Neuronal stem cell (in vitro differentiated cells): ENCODE measurements around the gene AATK.

Experiments used
- DNase-seq: peaks from one replicate; pipeline ENCODE4 v3.0.0-alpha.2; 2013; ENCODE audit warnings: low spot score
- H2AFZ ChIP-seq: one replicate; pipeline ENCODE4 v1.6.1; 2013; ENCODE audit warnings: mild to moderate bottlenecking, low read length, inconsistent platforms
- H2AK5ac ChIP-seq: 2 replicates; pipeline ENCODE4 v1.6.1; 2013; ENCODE audit warnings: low read depth, mild to moderate bottlenecking, inconsistent platforms, low read length, moderate library complexity, mixed read lengths
- H2BK120ac ChIP-seq: 2 replicates; pipeline ENCODE4 v1.6.1; 2013; ENCODE audit warnings: low read depth, mild to moderate bottlenecking, inconsistent platforms, low read length, moderate library complexity, mixed read lengths
- H2BK12ac ChIP-seq: one replicate; pipeline ENCODE4 v1.6.1; 2013; ENCODE audit warnings: low read length, inconsistent platforms
- H2BK15ac ChIP-seq: 2 replicates; pipeline ENCODE4 v1.6.1; 2013; ENCODE audit warnings: mild to moderate bottlenecking, low read length, inconsistent platforms, mixed read lengths
- H2BK5ac ChIP-seq: one replicate; pipeline ENCODE4 v1.6.1; 2013; ENCODE audit warnings: inconsistent platforms, mild to moderate bottlenecking, low read length, moderate library complexity
- H3K14ac ChIP-seq: one replicate; pipeline ENCODE4 v1.6.1; 2013; ENCODE audit warnings: low read length, inconsistent platforms
- H3K18ac ChIP-seq: 2 replicates; pipeline ENCODE4 v1.6.1; 2013; ENCODE audit warnings: low read length, inconsistent platforms
- H3K23ac ChIP-seq: 2 replicates; pipeline ENCODE4 v1.6.1; 2013; ENCODE audit warnings: low read depth, mild to moderate bottlenecking, mixed read lengths, low read length, inconsistent platforms; ENCODE audit not compliant: poor library complexity
- H3K27ac ChIP-seq: replicated peaks from 3 replicates; pipeline ENCODE4 v1.5.1; 2013; ENCODE audit warnings: low read length, inconsistent platforms
- H3K27me3 ChIP-seq, 3 experiments: 2 replicates each; pipeline ENCODE4 v1.6.1; 2013; ENCODE audit warnings: low read length in 3 of 3, mild to moderate bottlenecking in 2 of 3, inconsistent platforms in 1 of 3, low read depth in 1 of 3, mixed read lengths in 1 of 3, moderate library complexity in 1 of 3; ENCODE audit not compliant: control insufficient read depth in 3 of 3, insufficient read depth in 3 of 3
- H3K36me3 ChIP-seq, 2 donors: replicated peaks in 1 of 2; 2 replicates each; pipeline ENCODE4 v1.6.1; 2013; ENCODE audit warnings: low read length in 2 of 2; ENCODE audit not compliant: control insufficient read depth in 2 of 2, insufficient read depth in 2 of 2
- H3K4ac ChIP-seq: 2 replicates; pipeline ENCODE4 v1.6.1; 2013; ENCODE audit warnings: inconsistent platforms, mild to moderate bottlenecking, low read length, moderate library complexity
- H3K4me1 ChIP-seq, 2 donors: 1 replicate in 1 of 2; 2 replicates in 1 of 2; pipeline ENCODE4 v1.6.1; 2013; ENCODE audit warnings: low read length in 2 of 2, low read depth in 1 of 2; ENCODE audit not compliant: control insufficient read depth in 2 of 2, insufficient read depth in 1 of 2
- H3K4me2 ChIP-seq: one replicate; pipeline ENCODE4 v1.6.1; 2013; ENCODE audit warnings: mild to moderate bottlenecking, low read length, inconsistent platforms; ENCODE audit not compliant: insufficient read depth, poor library complexity, severe bottlenecking
- H3K4me3 ChIP-seq, 2 donors: 2 replicates each; pipeline ENCODE4 v1.5.1; 2013; ENCODE audit warnings: low read length in 2 of 2, mild to moderate bottlenecking in 2 of 2, inconsistent platforms in 1 of 2, moderate library complexity in 1 of 2
- H3K79me1 ChIP-seq: one replicate; pipeline ENCODE4 v1.6.1; 2013; ENCODE audit warnings: low read depth, mild to moderate bottlenecking, inconsistent platforms, low read length, moderate library complexity
- H3K9ac ChIP-seq: one replicate; pipeline ENCODE4 v1.6.1; 2013; ENCODE audit warnings: mild to moderate bottlenecking, low read depth, low read length, inconsistent platforms; ENCODE audit not compliant: poor library complexity
- H3K9me3 ChIP-seq, 2 donors: replicated peaks in 1 of 2; 2 replicates each; pipeline versions ENCODE3 to v1.6.1; 2013; ENCODE audit warnings: low read length in 2 of 2, mild to moderate bottlenecking in 2 of 2, inconsistent platforms in 1 of 2, low read depth in 1 of 2, mixed read lengths in 1 of 2, moderate library complexity in 1 of 2; ENCODE audit not compliant: control insufficient read depth in 2 of 2, insufficient read depth in 1 of 2
- H4K8ac ChIP-seq: one replicate; pipeline ENCODE4 v1.6.1; 2013; ENCODE audit warnings: low read depth, mild to moderate bottlenecking, inconsistent platforms, low read length, moderate library complexity
- H4K91ac ChIP-seq: one replicate; pipeline ENCODE4 v1.6.1; 2013; ENCODE audit warnings: low read length, low read depth, mild to moderate bottlenecking, inconsistent platforms; ENCODE audit not compliant: poor library complexity
- WGBS, 2 donors: extraction: QIAGEN DNeasy Blood & Tissue Kit; methylation state at CpG; one replicate each; pipeline ENCODE4 v1.1.7; 2013; ENCODE audit warnings: missing lambda C conversion rate in 2 of 2, mixed read lengths in 1 of 2; ENCODE audit not compliant: insufficient read length in 2 of 2, insufficient replicate concordance in 1 of 2; ENCODE audit errors: extremely low coverage in 2 of 2; 5-methylcytosine and 5-hydroxymethylcytosine counted together

Gene AATK

DNA sequence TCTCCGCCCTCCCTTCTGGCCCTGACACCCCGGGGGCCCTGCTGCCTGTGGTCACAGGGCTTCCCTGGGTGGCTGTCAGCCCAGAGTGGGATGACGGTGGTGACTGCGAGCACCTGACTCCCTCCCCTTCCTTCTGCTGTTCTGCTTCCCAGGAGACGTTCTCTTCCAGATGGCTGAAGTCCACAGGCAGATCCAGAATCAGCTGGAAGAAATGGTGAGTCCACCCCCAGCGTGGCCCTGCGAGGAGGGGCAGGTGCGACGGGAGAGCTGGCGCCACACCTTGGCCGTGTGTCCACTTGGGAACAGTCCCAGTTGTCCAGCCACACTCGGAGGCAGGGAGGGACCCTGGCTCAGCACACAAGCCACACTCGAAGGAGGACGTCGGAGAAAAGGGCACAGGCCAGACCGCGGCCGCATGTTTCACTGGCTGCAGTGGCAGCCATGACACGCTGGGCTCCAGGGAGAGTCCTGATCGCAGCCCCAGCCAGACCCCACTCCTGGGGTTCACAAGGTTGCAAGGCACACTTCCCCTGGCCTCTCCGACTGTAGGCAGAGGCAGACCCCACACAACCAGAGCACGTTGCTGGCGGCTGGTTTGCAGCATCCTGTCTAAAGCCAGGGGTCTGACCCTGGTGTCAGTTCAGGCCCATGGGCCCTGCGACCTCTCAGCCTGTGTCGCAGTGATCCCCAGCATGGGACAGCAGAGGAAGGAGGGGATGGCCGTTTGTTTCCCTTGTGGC lies 81.2 kb downstream of the AATK start:
- Histone ChIP-seq H4K8ac (no peak overlapping the region), H4K91ac (no peak overlapping the region), H3K9ac (peak overlapping the region; percentile 47), H3K4me2 (no peak overlapping the region), H2AFZ (no peak overlapping the region), H3K9me3 (no peaks in the 10 kb centered on the region), H3K14ac (no peak overlapping the region), H3K27ac (no peak overlapping the region), H2BK5ac (no peak overlapping the region), H3K18ac (no peak overlapping the region), H3K23ac (no peak overlapping the region), H3K79me1 (peaks cover 18% of the 10 kb centered on the region), H2BK12ac (no peak overlapping the region), H2BK15ac (no peak overlapping the region), H3K4me3 (no peak overlapping the region), H3K36me3 (peaks cover 28 to 50% of the 10 kb centered on the region in 2 donors), H2AK5ac (no peak overlapping the region), H2BK120ac (no peak overlapping the region), H3K27me3 (no peaks in the 10 kb centered on the region), H3K4ac (no peak overlapping the region), H3K4me1 (peaks cover 0 to 6% of the 10 kb centered on the region in 2 donors)
- no CpG with 5 or more reads among the region's 26 CpGs for WGBS, 2 donors
- no peak for DNase-seq

DNA sequence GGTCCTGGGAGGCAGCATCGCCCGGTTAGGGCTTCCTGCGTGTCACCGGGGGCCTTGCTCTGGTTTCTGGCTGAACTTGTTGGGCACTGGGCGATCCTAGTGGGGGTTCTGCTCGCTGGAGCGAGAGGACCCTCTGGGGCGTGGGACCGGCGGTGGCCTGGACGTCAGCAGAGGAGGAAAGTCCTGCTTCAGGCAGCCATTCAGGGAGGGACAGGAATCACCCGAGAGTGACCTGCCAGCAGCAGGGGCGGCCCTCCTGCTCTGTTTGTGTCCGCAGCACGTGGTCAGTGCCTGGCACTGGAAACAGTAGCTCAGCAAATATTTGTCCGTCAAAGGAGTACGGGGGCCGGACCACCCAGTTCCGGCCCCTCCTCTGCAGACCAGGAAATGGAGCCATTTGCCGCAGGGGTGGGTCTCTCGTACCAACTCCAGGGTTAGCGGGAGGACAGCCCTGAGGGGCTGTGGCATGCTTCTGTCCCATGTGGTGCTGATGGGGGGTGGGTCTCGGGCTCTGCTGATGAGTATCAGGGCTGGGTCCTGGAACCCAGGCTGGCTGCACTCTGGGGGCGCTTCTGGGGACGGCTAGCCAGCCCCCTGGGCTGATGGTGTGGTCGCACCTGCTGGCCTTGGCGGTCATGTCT lies 82.8 kb downstream of the AATK start:
- Histone ChIP-seq H3K23ac (no peak overlapping the region), H2BK120ac (no peak overlapping the region), H3K4me3 (no peak overlapping the region), H4K8ac (no peak overlapping the region), H4K91ac (no peak overlapping the region), H2BK15ac (no peak overlapping the region), H3K14ac (no peak overlapping the region), H3K9me3 (no peaks in the 10 kb centered on the region), H2AK5ac (no peak overlapping the region), H2BK12ac (no peak overlapping the region), H2BK5ac (peak overlapping the region; percentile 21), H3K27ac (no peak overlapping the region), H3K4ac (no peak overlapping the region), H3K79me1 (peaks cover 18% of the 10 kb centered on the region), H3K9ac (no peak overlapping the region), H3K4me1 (peaks cover 0 to 7% of the 10 kb centered on the region in 2 donors), H3K18ac (peak overlapping the region; percentile 21), H3K27me3 (no peaks in the 10 kb centered on the region), H3K4me2 (no peak overlapping the region), H2AFZ (no peak overlapping the region), H3K36me3 (peaks cover 25 to 49% of the 10 kb centered on the region in 2 donors)
- DNase-seq, result no peak
- WGBS, 2 donors, result no CpG with 5 or more reads among the region's 27 CpGs

DNA sequence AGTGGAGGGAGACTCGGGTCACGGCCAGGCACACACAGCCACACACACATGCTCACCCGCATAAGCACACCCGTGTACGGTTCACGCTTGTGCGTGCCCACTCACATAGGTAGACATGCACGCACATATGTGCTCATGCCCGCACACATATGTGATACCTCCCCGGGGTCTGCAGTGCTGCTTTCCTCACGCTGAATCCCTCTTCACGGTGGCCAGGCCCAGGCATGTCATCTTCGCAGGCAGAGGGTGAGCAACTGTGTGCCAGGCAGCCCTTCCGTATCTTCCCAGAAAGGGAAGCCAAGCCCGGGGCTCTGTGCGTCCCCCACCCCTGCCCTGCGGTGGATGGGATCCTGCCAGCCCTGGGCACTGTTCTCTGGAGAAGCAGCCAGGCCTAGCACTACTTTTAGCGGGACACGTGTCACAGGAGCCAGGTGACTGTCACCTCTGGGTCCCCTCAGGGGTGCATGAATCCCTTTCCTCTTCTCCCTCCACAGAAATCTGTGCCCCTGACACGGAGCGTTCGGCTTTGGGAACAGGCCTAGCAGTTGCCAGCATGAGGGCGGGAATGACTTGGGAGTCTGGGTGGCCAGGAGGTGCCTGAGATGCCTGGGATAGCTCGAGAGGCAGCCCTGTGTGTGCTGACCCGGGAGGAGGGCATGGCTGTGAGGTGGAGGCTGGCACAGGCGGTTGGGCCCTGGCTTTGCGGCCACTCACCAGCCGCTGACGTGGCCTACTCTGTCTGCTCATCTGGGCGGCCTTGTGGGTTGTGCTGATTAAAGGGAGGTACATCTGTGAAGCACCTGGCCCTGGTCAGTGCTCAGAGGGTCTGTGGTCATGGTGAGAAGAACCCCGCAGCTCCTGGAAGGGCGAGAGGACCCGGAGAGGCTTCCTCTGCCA lies 83.6 kb downstream of the AATK start:
- no CpG with 5 or more reads among the region's 33 CpGs for WGBS, 2 donors
- DNase-seq, result no peak
- Histone ChIP-seq H3K9ac (peak overlapping the region; percentile 72), H3K27me3 (no peaks in the 10 kb centered on the region), H2BK120ac (no peak overlapping the region), H3K79me1 (peaks cover 18% of the 10 kb centered on the region), H3K9me3 (no peaks in the 10 kb centered on the region), H3K23ac (peak overlapping the region; percentile 25), H3K18ac (peak overlapping the region; percentile 21), H2BK12ac (no peak overlapping the region), H3K4ac (no peak overlapping the region), H3K27ac (no peak overlapping the region), H2BK15ac (no peak overlapping the region), H2AK5ac (no peak overlapping the region), H3K4me2 (no peak overlapping the region), H2BK5ac (peak overlapping the region; percentile 21), H3K36me3 (peaks cover 18 to 41% of the 10 kb centered on the region in 2 donors), H4K91ac (no peak overlapping the region), H4K8ac (no peak overlapping the region), H3K4me3 (no peak overlapping the region), H3K4me1 (peaks cover 0 to 7% of the 10 kb centered on the region in 2 donors), H2AFZ (no peak overlapping the region), H3K14ac (peak overlapping the region; percentile 56)
